Stimulated activated CD8-positive, alpha-beta memory T cell treated with anti-CD3 and anti-CD28 coated beads, Interleukin-15, amount 100 ng/mL, for 48 hours (primary cell): ENCODE measurements around the gene SHCBP1.

Experiments
- DNase-seq, 2 donors: peaks; one replicate each; pipeline ENCODE4 v3.0.0-alpha.2; 2020; ENCODE audit warnings: low read depth in 2 of 2

The SHCBP1 gene

GRCh38 chr16:46618516-46618915 lies 2.7 kb downstream of the SHCBP1 start:
- no peak for DNase-seq

GRCh38 chr16:46614006-46614405 lies 7.2 kb downstream of the SHCBP1 start:
- DNase-seq, result no peak

GRCh38 chr16:46613352-46613751 lies 7.8 kb downstream of the SHCBP1 start:
- no peak for DNase-seq

- no peak for DNase-seq
These were observed 9.1 kb downstream of the SHCBP1 start for GRCh38 chr16:46612121-46612520.

GRCh38 chr16:46607529-46607928 lies 13.7 kb downstream of the SHCBP1 start:
- DNase-seq, result no peak

- no peak for DNase-seq
These were observed 14.9 kb downstream of the SHCBP1 start for GRCh38 chr16:46606231-46606630.

- no peak for DNase-seq
These were observed 29.9 kb downstream of the SHCBP1 start for GRCh38 chr16:46591257-46591656.

GRCh38 chr16:46586011-46586577 lies 35.1 kb downstream of the SHCBP1 start:
- DNase-seq, result no peak

GRCh38 chr16:46583036-46583435 lies 38.1 kb downstream of the SHCBP1 start:
- no peak for DNase-seq

- no peak for DNase-seq
These were observed 38.9 kb downstream of the SHCBP1 start for GRCh38 chr16:46582313-46582712.

- DNase-seq, result no peak
These were observed 43.1 kb downstream of the SHCBP1 start for GRCh38 chr16:46577988-46578579.

GRCh38 chr16:46573834-46574159 lies 47.4 kb downstream of the SHCBP1 start:
- DNase-seq, result no peak

GRCh38 chr16:46573008-46573833 lies 48.0 kb downstream of the SHCBP1 start:
- DNase-seq, result no peak

GRCh38 chr16:46569231-46569735 lies 51.9 kb downstream of the SHCBP1 start:
- DNase-seq, result no peak

- DNase-seq, result no peak
These were observed 52.5 kb downstream of the SHCBP1 start for GRCh38 chr16:46568472-46569230.

GRCh38 chr16:46562979-46563378 lies 58.2 kb downstream of the SHCBP1 start:
- no peak for DNase-seq

- DNase-seq, result no peak
These were observed 63.2 kb downstream of the SHCBP1 start for GRCh38 chr16:46558018-46558417.

- DNase-seq, result no peak
These were observed 65.2 kb downstream of the SHCBP1 start for GRCh38 chr16:46555951-46556350.

GRCh38 chr16:46554435-46554834 lies 66.7 kb downstream of the SHCBP1 start:
- DNase-seq, result peak; percentile 21 to 26

- DNase-seq, result no peak
These were observed 71.7 kb downstream of the SHCBP1 start for GRCh38 chr16:46549477-46549876.
